ENCODE results near the gene CDH24. TPM values are rescaled to one million over a fixed set of nuclear protein-coding genes. Genes with fewer than 3 reads are reported as not detected.

Gene CDH24
- total and polyA plus RNA-seq, 2 of the 8 experiments (the other 6 are each of a cell fraction or from before 2014, with no cell fraction given): 18.1 to 27.6 TPM

- FAIRE-seq (no peak), DNase-seq (ENCODE audit: low read depth in 1 of 2, low spot score in 2 of 2) (no peak)
- 96% methylated on average over 13 of the region's 13 CpGs; no CpG with 5 or more reads in 1 of the 2 experiments for WGBS, 2 experiments (ENCODE audit: extremely low coverage in 1 of 2, insufficient coverage in 1 of 2, insufficient read length in 1 of 2, insufficient replicate concordance in 2 of 2, low coverage in 1 of 2, low lambda C conversion rate in 2 of 2, missing lambda C conversion rate in 1 of 2)
- Histone ChIP-seq H2BK15ac (ENCODE audit: low read length) (no peak overlapping the region), H3K4me3 (ENCODE audit: extremely low read depth in 1 of 4, insufficient read depth in 2 of 4, low read depth in 3 of 4, low read length in 4 of 4) (no peak overlapping the region), H3K79me2 (ENCODE audit: control insufficient read depth in 1 of 2, insufficient read depth in 2 of 2, low read length in 2 of 2) (no peaks in the 10 kb centered on the region), H2AFZ (ENCODE audit: low read length) (no peak overlapping the region), H3K4ac (replicated peaks; ENCODE audit: insufficient read length, low read depth, low read length) (no peak overlapping the region), H3K14ac (ENCODE audit: insufficient read length) (no peak overlapping the region), H2BK120ac (replicated peaks; ENCODE audit: low read depth, low read length) (no peak overlapping the region), H3K4me1 (replicated peaks in 1 of 4; ENCODE audit: control insufficient read depth in 3 of 4, insufficient read depth in 4 of 4, low read length in 3 of 4) (peaks cover 0 to 7% (median 0%) of the 10 kb centered on the region in 4 experiments; a peak in 1 of 7 replicates), H3K27ac (ENCODE audit: low read depth, low read length) (no peak overlapping the region), H2BK20ac (ENCODE audit: low read length) (no peak overlapping the region), H4K5ac (ENCODE audit: insufficient read length, low read depth, low read length) (no peak overlapping the region), H3K9me3 (ENCODE audit: insufficient read depth in 2 of 2, low read depth in 1 of 2, low read length in 1 of 2) (no peaks in the 10 kb centered on the region), H2BK12ac (ENCODE audit: low read depth, low read length) (no peak overlapping the region), H3K79me1 (ENCODE audit: low read depth, low read length) (no peaks in the 10 kb centered on the region; the same call in 1 of the 2 replicates), H3K23me2 (ENCODE audit: low read depth, low read length) (no peaks in the 10 kb centered on the region), H3K23ac (ENCODE audit: insufficient read length) (no peak overlapping the region), H3K27me3 (replicated peaks in 1 of 4; ENCODE audit: control insufficient read depth in 3 of 4, extremely low read depth in 1 of 4, insufficient read depth in 3 of 4, low read length in 3 of 4) (no peaks in the 10 kb centered on the region), H3K4me2 (ENCODE audit: insufficient read depth in 1 of 2, low read depth in 2 of 2, low read length in 2 of 2) (no peak overlapping the region), H4K20me1 (replicated peaks in 1 of 2; ENCODE audit: control insufficient read depth in 1 of 2, insufficient read depth in 2 of 2, low read length in 2 of 2) (no peaks in the 10 kb centered on the region), H4K91ac (replicated peaks; ENCODE audit: insufficient read length, low read length) (no peak overlapping the region), H2AK5ac (ENCODE audit: low read depth, low read length) (no peak overlapping the region), H4K8ac (ENCODE audit: extremely low read depth, insufficient read depth, low read length) (no peak overlapping the region), H3K18ac (ENCODE audit: extremely low read depth, low read length) (no peak overlapping the region), H3K36me3 (ENCODE audit: control insufficient read depth in 2 of 4, insufficient read depth in 4 of 4, low read length in 3 of 4) (peaks cover 0 to 10% (median 3%) of the 10 kb centered on the region in 4 experiments; a peak in 5 of 8 replicates), H3K9ac (replicated peaks in 1 of 4; ENCODE audit: extremely low read depth in 1 of 4, low read depth in 3 of 4, low read length in 3 of 4) (no peak overlapping the region), H3K56ac (replicated peaks; ENCODE audit: insufficient read length, low read depth, low read length) (no peak overlapping the region), H2BK5ac (ENCODE audit: low read depth, low read length) (no peak overlapping the region)
- ChIA-PET CTCF (ENCODE audit: partially characterized antibody) (interaction anchor here (0.8 to 29.2 kb wide), 2 partner anchors 11 to 55 kb away, joined by 3 to 785 read pairs; partner anchors contain the start of gene AJUBA), POLR2A (ENCODE audit: partially characterized antibody) (interaction anchor here (1.0 to 1.6 kb wide), 2 partner anchors 12 to 23 kb away, joined by 3 to 5 read pairs; no protein-coding TSS in a partner anchor)
- TF ChIP-seq GTF2F1 (IDR thresholded peaks at IDR 0.05; ENCODE audit: borderline replicate concordance, low read depth, low read length) (no peak), EZH2 (IDR thresholded peaks at IDR 0.05; ENCODE audit: low read depth, low read length, severe bottlenecking) (no peak), MAFK (IDR thresholded peaks at IDR 0.05; ENCODE audit: low read depth, low read length) (no peak), RAD21 (IDR thresholded peaks at IDR 0.05 in 1 of 2, conservative IDR thresholded peaks at IDR 0.05 in 1 of 2; ENCODE audit: low read depth in 2 of 2, low read length in 2 of 2) (no peak), FOSL1 (IDR thresholded peaks at IDR 0.05; ENCODE audit: insufficient read depth, low read depth, low read length) (no peak), EGR1 (IDR thresholded peaks at IDR 0.05; ENCODE audit: borderline replicate concordance, low read depth, low read length) (no peak), SIN3A (conservative IDR thresholded peaks at IDR 0.05 in 1 of 2, IDR thresholded peaks at IDR 0.05 in 1 of 2; ENCODE audit: low read depth in 1 of 2, low read length in 2 of 2) (no peak), POU5F1 (IDR thresholded peaks at IDR 0.05; ENCODE audit: low read depth, low read length) (no peak), CHD2 (IDR thresholded peaks at IDR 0.05; ENCODE audit: low read length) (no peak), SIX5 (IDR thresholded peaks at IDR 0.05; ENCODE audit: low read depth, low read length) (no peak), SP2 (IDR thresholded peaks at IDR 0.05; ENCODE audit: low read length) (no peak), YY1 (IDR thresholded peaks at IDR 0.05; ENCODE audit: low read depth, low read length) (no peak)
These were observed 11.6 kb downstream of the CDH24 start for GRCh38 chr14:23045419-23046357.

Measured in H1 (cell line).